Measurements from ENCODE around the gene TOLLIP.

The TOLLIP gene

DNA sequence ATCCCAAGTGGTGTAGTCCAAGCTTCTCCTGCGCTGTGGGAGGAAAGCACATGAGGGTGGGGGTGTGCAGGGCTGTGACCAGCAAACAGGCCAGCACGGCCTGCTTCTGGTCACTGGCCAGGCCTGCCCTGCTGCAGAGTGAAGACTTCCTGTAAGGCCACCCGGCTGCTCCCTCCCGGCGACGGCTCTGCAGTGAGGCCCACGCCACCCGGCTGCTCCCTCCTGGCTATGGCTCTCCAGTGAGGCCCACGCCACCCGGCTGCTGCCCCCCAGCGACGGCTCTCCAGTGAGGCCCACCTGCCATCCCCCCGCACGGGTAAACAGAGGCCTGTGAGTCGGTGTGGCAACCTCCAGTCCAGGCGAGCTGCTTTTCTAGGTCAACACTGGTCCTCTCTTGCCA lies 48.9 kb upstream of the TOLLIP start (continued):
- TF ChIP-seq TCF4 (CRISPR knock-in tag; IDR thresholded peaks at IDR 0.05; ENCODE audit: borderline replicate concordance), result no peak
- no peak for TF ChIP-seq RARB (CRISPR knock-in tag; IDR thresholded peaks at IDR 0.05)
- TF ChIP-seq ESRRG (CRISPR knock-in tag; IDR thresholded peaks at IDR 0.05), result no peak
- no peak for TF ChIP-seq GLIS3 (CRISPR knock-in tag; IDR thresholded peaks at IDR 0.05)
- TF ChIP-seq, protein P1, sequence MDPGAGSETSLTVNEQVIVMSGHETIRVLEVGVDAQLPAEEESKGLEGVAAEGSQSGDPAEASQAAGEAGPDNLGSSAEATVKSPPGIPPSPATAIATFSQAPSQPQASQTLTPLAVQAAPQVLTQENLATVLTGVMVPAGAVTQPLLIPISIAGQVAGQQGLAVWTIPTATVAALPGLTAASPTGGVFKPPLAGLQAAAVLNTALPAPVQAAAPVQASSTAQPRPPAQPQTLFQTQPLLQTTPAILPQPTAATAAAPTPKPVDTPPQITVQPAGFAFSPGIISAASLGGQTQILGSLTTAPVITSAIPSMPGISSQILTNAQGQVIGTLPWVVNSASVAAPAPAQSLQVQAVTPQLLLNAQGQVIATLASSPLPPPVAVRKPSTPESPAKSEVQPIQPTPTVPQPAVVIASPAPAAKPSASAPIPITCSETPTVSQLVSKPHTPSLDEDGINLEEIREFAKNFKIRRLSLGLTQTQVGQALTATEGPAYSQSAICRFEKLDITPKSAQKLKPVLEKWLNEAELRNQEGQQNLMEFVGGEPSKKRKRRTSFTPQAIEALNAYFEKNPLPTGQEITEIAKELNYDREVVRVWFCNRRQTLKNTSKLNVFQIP (CRISPR knock-in tag; IDR thresholded peaks at IDR 0.05; ENCODE audit: borderline replicate concordance, low read depth), result no peak
- TF ChIP-seq ZNF70 (CRISPR knock-in tag; IDR thresholded peaks at IDR 0.05), result no peak
- TF ChIP-seq ARNTL (CRISPR knock-in tag; IDR thresholded peaks at IDR 0.05; ENCODE audit: borderline replicate concordance, low read depth), result no peak
- no peak for TF ChIP-seq ZFP3 (CRISPR knock-in tag; IDR thresholded peaks at IDR 0.05)
- no peak for TF ChIP-seq ZNF8 (CRISPR knock-in tag; IDR thresholded peaks at IDR 0.05)
- no peak for TF ChIP-seq CSDC2 (CRISPR knock-in tag; IDR thresholded peaks at IDR 0.05)
- no peak for TF ChIP-seq PPARA (CRISPR knock-in tag; IDR thresholded peaks at IDR 0.05; ENCODE audit: borderline replicate concordance)

DNA sequence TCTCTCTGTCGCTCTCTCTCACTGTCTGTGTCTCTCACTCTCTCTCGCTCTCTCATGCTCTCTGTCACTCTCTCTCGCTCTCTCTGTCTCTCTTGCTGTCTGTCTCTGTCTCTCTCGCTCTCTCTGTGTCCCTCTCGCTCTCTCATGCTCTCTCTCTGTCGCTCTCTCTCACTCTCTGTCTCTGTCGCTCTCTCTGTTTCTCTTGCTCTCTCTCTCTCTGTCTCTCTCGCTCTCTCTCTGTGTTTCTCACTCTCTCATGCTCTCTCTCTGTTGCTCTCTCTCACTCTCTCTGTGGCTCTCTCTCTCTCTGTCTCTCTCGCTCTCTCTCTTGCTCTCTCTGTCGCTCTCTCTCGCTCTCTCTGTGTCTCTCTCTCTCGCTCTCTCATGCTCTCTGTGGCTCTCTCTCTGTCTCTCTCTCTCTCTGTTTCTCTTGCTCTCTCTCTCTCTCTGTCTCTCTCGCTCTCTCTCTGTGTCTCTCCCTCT lies 47.1 kb upstream of the TOLLIP start:
- no peak for ATAC-seq
- TF ChIP-seq SNAI2 (CRISPR knock-in tag; IDR thresholded peaks at IDR 0.05) (no peak), RARB (CRISPR knock-in tag; IDR thresholded peaks at IDR 0.05) (no peak), ZC3H10 (CRISPR knock-in tag; IDR thresholded peaks at IDR 0.05) (no peak), TCF4 (CRISPR knock-in tag; IDR thresholded peaks at IDR 0.05; ENCODE audit: borderline replicate concordance) (no peak), OSR1 (CRISPR knock-in tag; IDR thresholded peaks at IDR 0.05) (no peak), ARNTL (CRISPR knock-in tag; IDR thresholded peaks at IDR 0.05; ENCODE audit: borderline replicate concordance, low read depth) (no peak), BACH2 (CRISPR knock-in tag; IDR thresholded peaks at IDR 0.05; ENCODE audit: borderline replicate concordance) (no peak), PPARA (CRISPR knock-in tag; IDR thresholded peaks at IDR 0.05; ENCODE audit: borderline replicate concordance) (no peak), GLIS3 (CRISPR knock-in tag; IDR thresholded peaks at IDR 0.05) (no peak), CSDC2 (CRISPR knock-in tag; IDR thresholded peaks at IDR 0.05) (no peak), ZNF70 (CRISPR knock-in tag; IDR thresholded peaks at IDR 0.05) (no peak), ZFP30 (CRISPR knock-in tag; IDR thresholded peaks at IDR 0.05) (no peak)
- TF ChIP-seq, protein P2, sequence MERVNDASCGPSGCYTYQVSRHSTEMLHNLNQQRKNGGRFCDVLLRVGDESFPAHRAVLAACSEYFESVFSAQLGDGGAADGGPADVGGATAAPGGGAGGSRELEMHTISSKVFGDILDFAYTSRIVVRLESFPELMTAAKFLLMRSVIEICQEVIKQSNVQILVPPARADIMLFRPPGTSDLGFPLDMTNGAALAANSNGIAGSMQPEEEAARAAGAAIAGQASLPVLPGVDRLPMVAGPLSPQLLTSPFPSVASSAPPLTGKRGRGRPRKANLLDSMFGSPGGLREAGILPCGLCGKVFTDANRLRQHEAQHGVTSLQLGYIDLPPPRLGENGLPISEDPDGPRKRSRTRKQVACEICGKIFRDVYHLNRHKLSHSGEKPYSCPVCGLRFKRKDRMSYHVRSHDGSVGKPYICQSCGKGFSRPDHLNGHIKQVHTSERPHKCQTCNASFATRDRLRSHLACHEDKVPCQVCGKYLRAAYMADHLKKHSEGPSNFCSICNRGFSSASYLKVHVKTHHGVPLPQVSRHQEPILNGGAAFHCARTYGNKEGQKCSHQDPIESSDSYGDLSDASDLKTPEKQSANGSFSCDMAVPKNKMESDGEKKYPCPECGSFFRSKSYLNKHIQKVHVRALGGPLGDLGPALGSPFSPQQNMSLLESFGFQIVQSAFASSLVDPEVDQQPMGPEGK (CRISPR knock-in tag; IDR thresholded peaks at IDR 0.05; ENCODE audit: borderline replicate concordance), result no peak

DNA sequence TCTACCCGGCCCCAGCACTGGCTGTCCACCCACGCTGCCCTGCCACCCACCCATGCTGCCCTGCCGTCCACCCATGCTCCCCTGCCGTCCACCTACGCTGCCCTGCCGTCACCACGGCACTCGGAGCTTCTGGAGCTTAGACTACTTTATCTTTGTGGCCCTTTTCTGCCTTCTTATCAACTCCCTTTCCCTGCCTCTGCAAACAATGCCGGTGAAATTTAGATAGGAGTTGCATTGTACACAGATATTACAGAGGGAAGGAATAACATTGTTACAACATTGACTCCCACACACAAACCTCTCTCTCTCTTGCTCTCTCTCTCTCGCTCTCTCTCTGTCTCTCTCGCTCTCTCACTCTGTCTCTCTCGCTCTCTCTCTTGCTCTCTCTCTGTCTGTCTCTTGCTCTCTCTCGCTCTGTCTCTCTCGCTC lies 46.6 kb upstream of the TOLLIP start:
- TF ChIP-seq ZNF565 (CRISPR knock-in tag; conservative IDR thresholded peaks at IDR 0.05; ENCODE audit: low read depth) (no peak), ESRRG (CRISPR knock-in tag; IDR thresholded peaks at IDR 0.05) (no peak), ARNTL (CRISPR knock-in tag; IDR thresholded peaks at IDR 0.05; ENCODE audit: borderline replicate concordance, low read depth) (no peak), PPARA (CRISPR knock-in tag; IDR thresholded peaks at IDR 0.05; ENCODE audit: borderline replicate concordance) (no peak)
- ATAC-seq, result no peak

DNA sequence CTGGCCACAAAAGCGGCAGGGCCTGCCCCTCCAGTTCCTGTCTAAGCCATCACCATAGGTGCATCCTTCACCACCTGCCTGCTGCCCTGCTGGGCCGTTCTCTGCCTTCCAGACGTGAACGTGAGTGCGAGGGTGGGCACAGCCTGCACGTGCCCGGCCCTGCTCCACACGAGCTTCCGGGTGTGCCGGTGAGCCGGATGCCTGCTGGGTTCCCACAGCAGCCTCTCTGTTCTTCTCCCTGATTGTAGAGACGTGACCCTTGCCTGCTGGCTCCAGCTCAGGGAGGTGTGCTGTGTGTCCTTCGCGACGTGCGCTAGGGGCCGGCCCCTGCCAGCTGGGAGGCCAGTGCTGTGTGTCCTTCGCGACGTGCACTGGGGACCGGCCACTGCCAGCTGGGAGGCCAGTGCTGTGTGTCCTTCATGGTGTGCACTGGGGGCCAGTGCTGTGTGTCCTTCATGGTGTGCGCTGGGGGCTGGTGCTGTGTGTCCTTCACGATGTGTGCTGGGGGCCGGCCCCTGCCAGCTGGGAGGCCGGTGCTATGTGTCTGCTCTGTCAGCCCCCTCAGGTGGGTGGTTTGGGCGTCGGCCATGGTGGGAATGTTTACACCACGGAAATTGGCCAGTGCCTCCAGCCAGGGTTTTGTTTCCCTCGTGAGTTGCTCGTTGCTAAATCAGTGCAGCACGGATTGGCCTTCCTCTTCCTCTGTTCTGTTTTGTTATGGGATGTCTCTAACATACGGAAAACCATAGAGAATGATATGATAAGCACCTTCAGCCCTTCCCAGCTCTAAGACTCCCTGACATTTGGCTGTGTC lies 44.9 kb upstream of the TOLLIP start:
- no peak for ATAC-seq
- TF ChIP-seq TCF4 (CRISPR knock-in tag; IDR thresholded peaks at IDR 0.05; ENCODE audit: borderline replicate concordance), result no peak

DNA sequence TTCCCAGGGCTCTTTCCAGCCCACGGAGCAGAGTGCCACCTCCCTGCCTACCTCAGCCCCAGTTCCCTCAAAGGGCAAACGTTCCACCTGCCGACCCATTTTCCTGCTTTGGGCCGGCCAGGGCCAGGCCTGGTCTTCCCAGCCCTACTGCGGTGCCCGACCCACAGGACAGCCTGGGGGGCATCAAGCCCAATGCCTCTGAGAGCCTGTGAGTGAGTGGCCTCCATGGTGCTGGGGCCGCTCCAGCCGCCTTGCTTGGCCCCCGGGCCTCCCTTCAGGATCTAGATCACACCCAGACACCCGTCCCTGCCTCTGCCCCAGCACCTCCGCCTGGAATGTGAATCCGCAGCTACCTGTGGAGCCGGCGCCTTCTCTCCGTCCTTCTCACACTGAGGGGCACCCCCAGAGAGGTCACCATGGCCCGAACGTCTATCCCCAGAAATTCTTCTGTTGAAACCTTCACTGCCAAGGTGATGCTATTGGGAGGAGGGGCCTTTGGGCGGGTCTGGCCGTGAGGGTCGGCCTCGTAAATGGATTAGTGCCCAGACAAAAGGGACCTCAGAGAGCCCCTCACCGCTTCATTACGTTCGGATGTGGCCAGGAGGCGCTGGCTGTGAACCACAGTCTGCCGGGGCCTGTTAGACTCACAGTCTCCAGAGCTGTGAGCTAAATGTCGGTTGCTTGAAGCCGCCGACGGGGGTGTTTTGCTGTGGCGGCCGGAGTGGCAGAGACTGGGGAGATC lies 44.1 kb upstream of the TOLLIP start:
- TF ChIP-seq ZFP3 (CRISPR knock-in tag; IDR thresholded peaks at IDR 0.05) (no peak), ISL1 (CRISPR knock-in tag; IDR thresholded peaks at IDR 0.05) (no peak), BACH2 (CRISPR knock-in tag; IDR thresholded peaks at IDR 0.05; ENCODE audit: borderline replicate concordance) (no peak), TCF4 (CRISPR knock-in tag; IDR thresholded peaks at IDR 0.05; ENCODE audit: borderline replicate concordance) (no peak)
- TF ChIP-seq, protein P3, sequence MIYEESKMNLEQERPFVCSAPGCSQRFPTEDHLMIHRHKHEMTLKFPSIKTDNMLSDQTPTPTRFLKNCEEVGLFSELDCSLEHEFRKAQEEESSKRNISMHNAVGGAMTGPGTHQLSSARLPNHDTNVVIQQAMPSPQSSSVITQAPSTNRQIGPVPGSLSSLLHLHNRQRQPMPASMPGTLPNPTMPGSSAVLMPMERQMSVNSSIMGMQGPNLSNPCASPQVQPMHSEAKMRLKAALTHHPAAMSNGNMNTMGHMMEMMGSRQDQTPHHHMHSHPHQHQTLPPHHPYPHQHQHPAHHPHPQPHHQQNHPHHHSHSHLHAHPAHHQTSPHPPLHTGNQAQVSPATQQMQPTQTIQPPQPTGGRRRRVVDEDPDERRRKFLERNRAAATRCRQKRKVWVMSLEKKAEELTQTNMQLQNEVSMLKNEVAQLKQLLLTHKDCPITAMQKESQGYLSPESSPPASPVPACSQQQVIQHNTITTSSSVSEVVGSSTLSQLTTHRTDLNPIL (CRISPR knock-in tag; IDR thresholded peaks at IDR 0.05; ENCODE audit: low read depth), result no peak
- ATAC-seq, result no peak
